GM23248 (cell line): Measurements from ENCODE around the gene TXNDC9. TPM values are rescaled to one million over a fixed set of nuclear protein-coding genes. Genes with fewer than 3 reads are reported as not detected.
A peak's percentile ranks its signal among the peaks of the same experiment; 100 is the strongest.
"Not testable (repeated sequence)": the region's sequence is repeated elsewhere in the genome, so short reads cannot be mapped to it uniquely, and the experiment has no call there.

ENCODE experiments used
- DNase-seq: peaks from one replicate; pipeline ENCODE4 v3.0.0-alpha.2; 2015
- H2AFZ ChIP-seq: fragments of 200-600 bp; sonication (generic); 2 replicates; pipeline ENCODE4 v1.6.1; 2016; ENCODE audit warnings: antibody characterized with exemption
- H3F3A ChIP-seq: fragments of 200-600 bp; sonication (generic); 2 replicates; pipeline ENCODE4 v1.6.1; 2016; ENCODE audit warnings: mild to moderate bottlenecking, antibody characterized with exemption, mixed run types; ENCODE audit not compliant: insufficient read depth
- H3K27ac ChIP-seq: fragments of 200-600 bp; sonication (generic); 2 replicates; pipeline ENCODE4 v1.5.1; 2016; ENCODE audit warnings: mild to moderate bottlenecking
- H3K27me3 ChIP-seq: fragments of 200-600 bp; sonication (generic); replicated peaks from 2 replicates; pipeline ENCODE4 v1.6.1; 2016; ENCODE audit warnings: mild to moderate bottlenecking; ENCODE audit not compliant: insufficient read depth
- H3K36me3 ChIP-seq: fragments of 200-600 bp; sonication (generic); 2 replicates; pipeline ENCODE4 v1.6.1; 2016; ENCODE audit warnings: low read depth, mild to moderate bottlenecking
- H3K4me1 ChIP-seq: fragments of 200-600 bp; sonication (generic); 2 replicates; pipeline ENCODE4 v1.6.1; 2016; ENCODE audit warnings: mild to moderate bottlenecking; ENCODE audit not compliant: insufficient read depth
- H3K4me2 ChIP-seq: fragments of 200-600 bp; sonication (generic); one replicate; pipeline ENCODE4 v1.6.1; 2016; ENCODE audit warnings: mild to moderate bottlenecking; ENCODE audit not compliant: unreplicated experiment
- H3K4me3 ChIP-seq: fragments of 200-600 bp; sonication (generic); 2 replicates; pipeline ENCODE4 v1.5.1; 2016; ENCODE audit warnings: mild to moderate bottlenecking
- H3K79me2 ChIP-seq: fragments of 200-600 bp; sonication (generic); 2 replicates; pipeline ENCODE4 v1.6.1; 2016; ENCODE audit warnings: mild to moderate bottlenecking; ENCODE audit not compliant: insufficient read depth
- H3K9ac ChIP-seq: fragments of 200-600 bp; sonication (generic); 2 replicates; pipeline ENCODE4 v1.6.1; 2016; ENCODE audit warnings: mild to moderate bottlenecking
- H3K9me2 ChIP-seq: fragments of 200-600 bp; sonication (generic); 2 replicates; pipeline ENCODE4 v1.6.1; 2016; ENCODE audit warnings: mixed run types, mild to moderate bottlenecking, moderate library complexity; ENCODE audit not compliant: insufficient read depth
- H3K9me3 ChIP-seq: fragments of 200-600 bp; sonication (generic); one replicate; pipeline ENCODE4 v1.6.1; 2017; ENCODE audit warnings: low read depth
- H4K20me1 ChIP-seq: fragments of 200-600 bp; sonication (generic); 2 replicates; pipeline ENCODE4 v1.6.0; 2016; ENCODE audit not compliant: insufficient read depth
- EZH2 ChIP-seq: fragments of 200-600 bp; sonication (generic); IDR thresholded peaks from 2 replicates; pipeline ENCODE4 v1.6.1; 2018; ENCODE audit warnings: antibody characterized with exemption, mild to moderate bottlenecking; ENCODE audit not compliant: insufficient read depth, poor library complexity, severe bottlenecking
- EZH2phosphoT487 ChIP-seq: fragments of 200-600 bp; sonication (generic); IDR thresholded peaks from 2 replicates; pipeline ENCODE4 v1.6.1; 2018; ENCODE audit warnings: antibody characterized with exemption, moderate library complexity, mild to moderate bottlenecking, low read depth; ENCODE audit not compliant: insufficient read depth
- WGBS, 2 experiments: methylation state at CpG; one replicate each; pipeline ENCODE4 v1.1.6; 2015 to 2017; ENCODE audit warnings: low lambda C conversion rate in 2 of 2, low coverage in 1 of 2; ENCODE audit errors: missing lambda C conversion rate in 2 of 2; 5-methylcytosine and 5-hydroxymethylcytosine counted together
- in situ Hi-C: fragments of 300-500 bp; cut with MboI; formaldehyde crosslinking; loops from 2 replicates; pipeline ENCODE4 v1.15.0; 2020
- polyA plus RNA-seq: library from polyadenylated mRNA; unstranded; fragments of >200 nt; fragmentation: Nextera tagmentation; extraction: Ambion mirVana; gene quantifications from 2 replicates; pipeline ENCODE4 v1.2.1, GENCODE V29; 2016
- total RNA-seq: library from RNA; depleted of rRNA; stranded (reverse); fragments of >200 nt; shearing (Covaris generic); gene quantifications from 2 replicates; pipeline ENCODE4 v1.2.3, GENCODE V29; 2014

TXNDC9 gene
- total and polyA plus RNA-seq, 2 experiments from 2014 or later: 75.1 to 92.6 TPM

DNA sequence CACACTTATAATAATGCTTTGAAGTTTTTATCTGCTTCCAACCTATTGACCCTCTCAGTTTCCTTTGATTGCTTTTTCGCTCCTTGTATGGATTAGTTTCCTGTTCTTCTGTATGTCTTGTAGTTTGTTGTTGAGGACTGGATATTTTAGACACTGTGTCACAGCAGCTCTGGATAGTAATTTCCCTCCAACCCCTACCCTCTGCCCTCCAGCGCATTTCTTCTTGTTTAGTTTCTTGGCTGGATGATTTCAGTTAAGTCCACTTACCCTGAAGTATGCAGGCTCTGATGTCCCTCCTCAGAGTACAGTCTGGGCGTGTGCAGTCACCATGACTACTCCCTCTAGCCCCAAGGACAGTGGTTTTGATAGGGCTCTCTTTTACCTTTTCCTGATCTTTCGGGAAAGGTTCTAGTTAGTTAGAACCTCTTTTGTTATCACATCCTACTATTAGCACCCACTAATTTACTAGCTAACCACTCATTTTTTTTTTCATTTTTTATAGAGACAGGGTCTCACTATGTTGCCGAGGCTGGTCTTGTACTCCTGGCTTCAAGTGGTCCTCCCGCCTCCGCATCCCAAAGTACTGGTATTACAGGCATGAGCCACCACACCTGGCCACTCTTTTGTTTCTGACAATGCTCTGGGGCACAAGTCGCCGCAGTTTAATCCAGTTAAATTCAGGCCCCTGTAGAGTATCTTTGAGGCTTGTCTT lies 18.8 kb downstream of the TXNDC9 start:
- Histone ChIP-seq H3K4me3 (no peak overlapping the region), H4K20me1 (no peaks in the 10 kb centered on the region), H3K9me2 (no peaks in the 10 kb centered on the region), H3K4me2 (no peak overlapping the region), H3K27ac (no peak overlapping the region), H3F3A (peaks cover 7% of the 10 kb centered on the region; the same call in 1 of the 2 replicates), H3K4me1 (no peaks in the 10 kb centered on the region), H3K9ac (no peak overlapping the region), H3K9me3 (no peaks in the 10 kb centered on the region), H3K27me3 (no peaks in the 10 kb centered on the region), H2AFZ (no peak overlapping the region), H3K79me2 (peaks cover 12% of the 10 kb centered on the region; the same call in 1 of the 2 replicates), H3K36me3 (peaks cover 43% of the 10 kb centered on the region)
- DNase-seq: no peak
- in situ Hi-C loops: no loop called here
- no peak for TF ChIP-seq EZH2
- TF ChIP-seq EZH2phosphoT487: no peak
- WGBS, 2 experiments: 96 to 98% methylated on average over 9 of the region's 9 CpGs

DNA sequence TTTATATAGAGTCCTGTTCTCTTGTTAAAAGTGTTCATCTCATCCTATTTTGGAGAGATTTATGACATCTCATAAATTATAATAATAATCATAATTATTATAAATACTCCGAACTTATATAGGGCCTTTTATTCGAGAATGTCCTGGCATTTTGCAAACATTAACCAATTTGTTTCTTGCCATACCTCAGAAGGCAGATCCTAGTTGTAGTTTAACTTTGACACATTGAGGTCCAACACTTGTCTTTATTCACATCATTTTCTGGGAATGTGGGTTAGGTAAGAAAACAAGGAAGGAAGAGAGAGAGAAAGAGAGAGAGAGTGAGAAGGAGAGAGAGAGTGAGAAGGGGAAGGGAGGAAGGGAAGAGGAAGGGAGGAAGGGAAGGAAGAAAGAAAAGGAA lies 35.0 kb downstream of the TXNDC9 start, which contains the start of gene LYG1:
LYG1 (minus strand) TSS at position 101 of the 400 bp plus-strand sequence. CDS start 5,527 bp downstream, outside the sequence.
- H3K4me3 ChIP-seq, H3K27ac ChIP-seq, DNase-seq, H3K4me1 ChIP-seq, H3K9ac ChIP-seq, H2AFZ ChIP-seq, H3K9me3 ChIP-seq, H3K36me3 ChIP-seq, H4K20me1 ChIP-seq, H3K4me2 ChIP-seq, H3K27me3 ChIP-seq, in situ Hi-C loops, H3K9me2 ChIP-seq, H3K79me2 ChIP-seq, H3F3A ChIP-seq: not testable (repeated sequence)
- 75 to 79% methylated on average over 2 of the region's 2 CpGs for WGBS, 2 experiments

DNA sequence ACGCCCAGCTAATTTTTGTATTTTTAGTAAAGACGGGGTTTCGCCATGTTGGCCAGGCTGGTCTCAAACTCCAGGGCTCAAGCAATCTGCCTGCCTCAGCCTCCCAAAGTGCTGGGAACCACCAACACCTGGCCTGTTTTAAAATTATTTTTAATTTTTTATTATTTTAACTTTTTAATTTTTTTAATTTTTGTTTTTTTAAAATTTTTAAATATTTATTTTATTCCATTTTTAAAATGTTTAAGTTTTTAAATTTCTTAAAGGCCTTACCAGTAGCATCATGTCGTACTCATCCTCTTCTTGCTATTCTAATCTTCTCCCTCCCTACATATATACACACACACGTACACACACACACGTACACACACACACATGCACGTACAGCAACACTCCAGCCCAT lies 36.6 kb downstream of the TXNDC9 start:
- in situ Hi-C loops: no loop called here
- H3K9me2 ChIP-seq: no peaks in the 10 kb centered on the region
- no peak overlapping the region for H2AFZ ChIP-seq
- no peak overlapping the region for H3K4me2 ChIP-seq
- no peak overlapping the region for H3K4me3 ChIP-seq
- H3K27me3 ChIP-seq: no peaks in the 10 kb centered on the region
- no peaks in the 10 kb centered on the region for H3K36me3 ChIP-seq
- H3K9me3 ChIP-seq: no peaks in the 10 kb centered on the region
- no peak overlapping the region for H3K9ac ChIP-seq
- no peak overlapping the region for H3K27ac ChIP-seq
- H3K4me1 ChIP-seq: no peaks in the 10 kb centered on the region
- no peak for TF ChIP-seq EZH2
- no peak for TF ChIP-seq EZH2phosphoT487
- no peaks in the 10 kb centered on the region for H4K20me1 ChIP-seq
- 93 to 94% methylated on average over 7 of the region's 7 CpGs for WGBS, 2 experiments
- DNase-seq: no peak
- no peaks in the 10 kb centered on the region for H3F3A ChIP-seq
- no peaks in the 10 kb centered on the region for H3K79me2 ChIP-seq

GRCh38 chr2:99297994-99298393 lies 38.1 kb downstream of the TXNDC9 start:
- H3K9me2 ChIP-seq: no peaks in the 10 kb centered on the region
- no peaks in the 10 kb centered on the region for H3K4me1 ChIP-seq
- H4K20me1 ChIP-seq: no peaks in the 10 kb centered on the region
- no peaks in the 10 kb centered on the region for H3K9me3 ChIP-seq
- in situ Hi-C loops: no loop called here
- no peak overlapping the region for H3K9ac ChIP-seq
- 48 to 51% methylated on average over 2 of the region's 2 CpGs for WGBS, 2 experiments
- TF ChIP-seq EZH2: no peak
- no peak for TF ChIP-seq EZH2phosphoT487
- H2AFZ ChIP-seq: no peak overlapping the region
- no peaks in the 10 kb centered on the region for H3K36me3 ChIP-seq
- H3K4me2 ChIP-seq: no peak overlapping the region
- H3F3A ChIP-seq: no peaks in the 10 kb centered on the region
- H3K4me3 ChIP-seq: no peak overlapping the region
- no peak overlapping the region for H3K27ac ChIP-seq
- no peaks in the 10 kb centered on the region for H3K27me3 ChIP-seq
- no peaks in the 10 kb centered on the region for H3K79me2 ChIP-seq
- DNase-seq: peak; percentile 39
